Endothelial cell (in vitro differentiated cells): ENCODE data around the gene EPHA4. TPM values are rescaled to one million over a fixed set of nuclear protein-coding genes. Genes with fewer than 3 reads are reported as not detected.

Experiments used
- DNase-seq: peaks from one replicate; pipeline ENCODE4 v3.0.0; 2021; ENCODE audit warnings: low spot score
- H3K27ac Mint-ChIP-seq: one replicate; pipeline ENCODE4 v1.8.0; 2021; ENCODE audit warnings: mixed read lengths, inconsistent platforms; ENCODE audit not compliant: unreplicated experiment
- H3K27me3 Mint-ChIP-seq: one replicate; pipeline ENCODE4 v1.8.0; 2021; ENCODE audit warnings: mild to moderate bottlenecking, moderate library complexity, mixed read lengths, inconsistent platforms; ENCODE audit not compliant: unreplicated experiment
- H3K36me3 Mint-ChIP-seq: one replicate; pipeline ENCODE4 v1.8.0; 2021; ENCODE audit warnings: mild to moderate bottlenecking, low read depth, mixed read lengths, inconsistent platforms; ENCODE audit not compliant: unreplicated experiment
- H3K4me1 Mint-ChIP-seq: one replicate; pipeline ENCODE4 v1.8.0; 2021; ENCODE audit warnings: mild to moderate bottlenecking, mixed read lengths, inconsistent platforms; ENCODE audit not compliant: unreplicated experiment
- H3K4me3 Mint-ChIP-seq: one replicate; pipeline ENCODE4 v1.8.0; 2021; ENCODE audit warnings: mild to moderate bottlenecking, mixed read lengths, inconsistent platforms; ENCODE audit not compliant: unreplicated experiment
- H3K9me3 Mint-ChIP-seq: one replicate; pipeline ENCODE4 v1.8.0; 2021; ENCODE audit warnings: mixed read lengths, inconsistent platforms; ENCODE audit not compliant: unreplicated experiment
- total RNA-seq: library from RNA; stranded (reverse); fragmentation: NEBNext Ultra II Directional; extraction: Animal tissue kit (Norgen Biotek cat#: 25700); gene quantifications from one replicate; pipeline ENCODE4 v1.2.1, GENCODE V29; 2021; ENCODE audit not compliant: unreplicated experiment
- TF ChIP-seq, protein P1 (sequence below): fragments of 200-600 bp; sonication (generic); IDR thresholded peaks from one replicate; pipeline ENCODE4 v1.5.0; 2021; ENCODE audit warnings: antibody characterized with exemption; ENCODE audit not compliant: unreplicated experiment

Gene EPHA4
- total RNA-seq, 1 donor from 2014 or later: 62.0 TPM

DNA sequence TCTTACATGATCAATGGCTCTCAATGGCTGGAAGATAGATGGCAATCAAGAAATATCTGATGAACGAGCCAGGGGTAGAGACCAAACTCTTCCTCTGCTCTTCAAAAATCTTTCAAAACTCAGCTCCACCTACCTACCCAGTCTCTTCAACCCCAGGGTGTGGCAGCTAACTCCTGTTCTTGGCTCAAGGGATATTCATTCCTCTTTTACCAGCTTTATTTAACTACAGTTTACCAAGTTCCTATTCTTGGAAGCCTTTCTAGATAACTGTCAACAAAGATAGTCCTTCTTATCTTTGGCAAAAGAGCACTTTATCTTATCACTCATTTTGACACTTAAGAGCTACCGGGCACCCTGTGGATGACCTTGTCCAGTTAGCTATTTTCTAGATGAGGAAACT is 36.3 kb downstream of the EPHA4 start:
- no peak overlapping the region for H3K4me3 Mint-ChIP-seq
- TF ChIP-seq, protein P1, sequence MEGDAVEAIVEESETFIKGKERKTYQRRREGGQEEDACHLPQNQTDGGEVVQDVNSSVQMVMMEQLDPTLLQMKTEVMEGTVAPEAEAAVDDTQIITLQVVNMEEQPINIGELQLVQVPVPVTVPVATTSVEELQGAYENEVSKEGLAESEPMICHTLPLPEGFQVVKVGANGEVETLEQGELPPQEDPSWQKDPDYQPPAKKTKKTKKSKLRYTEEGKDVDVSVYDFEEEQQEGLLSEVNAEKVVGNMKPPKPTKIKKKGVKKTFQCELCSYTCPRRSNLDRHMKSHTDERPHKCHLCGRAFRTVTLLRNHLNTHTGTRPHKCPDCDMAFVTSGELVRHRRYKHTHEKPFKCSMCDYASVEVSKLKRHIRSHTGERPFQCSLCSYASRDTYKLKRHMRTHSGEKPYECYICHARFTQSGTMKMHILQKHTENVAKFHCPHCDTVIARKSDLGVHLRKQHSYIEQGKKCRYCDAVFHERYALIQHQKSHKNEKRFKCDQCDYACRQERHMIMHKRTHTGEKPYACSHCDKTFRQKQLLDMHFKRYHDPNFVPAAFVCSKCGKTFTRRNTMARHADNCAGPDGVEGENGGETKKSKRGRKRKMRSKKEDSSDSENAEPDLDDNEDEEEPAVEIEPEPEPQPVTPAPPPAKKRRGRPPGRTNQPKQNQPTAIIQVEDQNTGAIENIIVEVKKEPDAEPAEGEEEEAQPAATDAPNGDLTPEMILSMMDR: no peak
- H3K4me1 Mint-ChIP-seq: no peaks in the 10 kb centered on the region
- no peaks in the 10 kb centered on the region for H3K9me3 Mint-ChIP-seq
- DNase-seq: no peak
- H3K27ac Mint-ChIP-seq: no peak overlapping the region
- H3K36me3 Mint-ChIP-seq: no peaks in the 10 kb centered on the region
- no peaks in the 10 kb centered on the region for H3K27me3 Mint-ChIP-seq

DNA sequence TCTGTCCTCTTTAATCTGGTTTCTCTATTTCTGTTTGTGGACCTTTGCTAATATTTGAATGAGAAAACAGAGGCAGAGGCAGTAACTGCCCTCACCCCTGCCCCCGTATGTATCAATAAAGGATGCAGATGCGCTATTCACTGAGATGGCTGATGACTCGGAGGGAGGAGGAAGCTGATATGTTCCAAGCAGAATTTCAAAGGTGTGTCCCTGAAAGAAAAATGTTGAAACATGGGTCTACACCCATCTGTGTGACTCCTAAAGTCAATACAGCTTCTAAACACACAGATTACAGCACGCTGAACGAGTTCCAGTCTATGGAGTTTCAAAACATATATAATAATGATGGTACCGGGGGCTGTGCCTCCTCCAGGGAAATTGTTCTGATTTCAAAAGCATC is 38.8 kb downstream of the EPHA4 start:
- no peak overlapping the region for H3K4me3 Mint-ChIP-seq
- no peaks in the 10 kb centered on the region for H3K36me3 Mint-ChIP-seq
- no peaks in the 10 kb centered on the region for H3K9me3 Mint-ChIP-seq
- H3K4me1 Mint-ChIP-seq: peaks cover 20% of the 10 kb centered on the region
- H3K27ac Mint-ChIP-seq: no peak overlapping the region
- H3K27me3 Mint-ChIP-seq: no peaks in the 10 kb centered on the region
- TF ChIP-seq, protein P1: no peak
- no peak for DNase-seq

DNA sequence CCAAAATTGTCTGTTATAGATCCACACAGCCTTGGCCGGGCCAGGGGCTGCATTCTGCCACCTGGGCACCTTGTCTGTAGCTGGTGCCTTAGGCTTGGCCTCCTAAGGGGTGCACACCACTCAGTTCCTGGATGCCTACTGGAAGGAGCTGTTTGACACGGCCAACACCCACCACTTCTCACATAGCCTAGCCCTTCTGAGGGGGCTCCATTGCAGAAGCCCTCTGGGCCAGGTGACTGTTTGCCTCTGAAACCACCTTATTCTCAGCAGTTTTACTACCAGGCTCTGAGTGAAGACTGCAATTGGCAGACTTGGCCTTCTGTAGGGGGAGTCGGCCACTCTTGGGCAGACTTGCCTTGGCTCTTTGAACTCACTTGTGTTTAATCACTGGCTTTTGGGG is 39.5 kb downstream of the EPHA4 start:
- H3K27me3 Mint-ChIP-seq: no peaks in the 10 kb centered on the region
- no peaks in the 10 kb centered on the region for H3K36me3 Mint-ChIP-seq
- TF ChIP-seq, protein P1: no peak
- H3K4me1 Mint-ChIP-seq: peaks cover 27% of the 10 kb centered on the region
- no peaks in the 10 kb centered on the region for H3K9me3 Mint-ChIP-seq
- no peak overlapping the region for H3K4me3 Mint-ChIP-seq
- no peak overlapping the region for H3K27ac Mint-ChIP-seq
- no peak for DNase-seq

DNA sequence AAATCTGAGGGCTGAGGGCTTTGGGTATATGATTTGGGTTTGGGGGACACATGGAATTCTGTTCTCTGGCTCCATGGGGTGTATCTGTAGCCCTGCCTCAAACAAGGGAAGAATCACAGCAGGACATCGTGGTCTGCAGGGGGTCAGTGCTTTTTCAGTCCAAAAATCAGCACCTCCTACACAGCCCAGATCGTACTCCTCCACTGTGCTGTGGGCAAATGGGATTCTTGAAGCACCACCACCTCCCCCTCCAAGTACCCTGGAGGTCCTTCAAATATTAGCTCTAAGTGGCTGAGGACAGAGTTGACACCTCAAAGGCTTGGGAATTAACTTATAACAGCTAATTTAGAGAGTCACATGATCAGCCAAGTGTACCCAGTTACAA is 41.5 kb downstream of the EPHA4 start:
- H3K27me3 Mint-ChIP-seq: no peaks in the 10 kb centered on the region

DNA sequence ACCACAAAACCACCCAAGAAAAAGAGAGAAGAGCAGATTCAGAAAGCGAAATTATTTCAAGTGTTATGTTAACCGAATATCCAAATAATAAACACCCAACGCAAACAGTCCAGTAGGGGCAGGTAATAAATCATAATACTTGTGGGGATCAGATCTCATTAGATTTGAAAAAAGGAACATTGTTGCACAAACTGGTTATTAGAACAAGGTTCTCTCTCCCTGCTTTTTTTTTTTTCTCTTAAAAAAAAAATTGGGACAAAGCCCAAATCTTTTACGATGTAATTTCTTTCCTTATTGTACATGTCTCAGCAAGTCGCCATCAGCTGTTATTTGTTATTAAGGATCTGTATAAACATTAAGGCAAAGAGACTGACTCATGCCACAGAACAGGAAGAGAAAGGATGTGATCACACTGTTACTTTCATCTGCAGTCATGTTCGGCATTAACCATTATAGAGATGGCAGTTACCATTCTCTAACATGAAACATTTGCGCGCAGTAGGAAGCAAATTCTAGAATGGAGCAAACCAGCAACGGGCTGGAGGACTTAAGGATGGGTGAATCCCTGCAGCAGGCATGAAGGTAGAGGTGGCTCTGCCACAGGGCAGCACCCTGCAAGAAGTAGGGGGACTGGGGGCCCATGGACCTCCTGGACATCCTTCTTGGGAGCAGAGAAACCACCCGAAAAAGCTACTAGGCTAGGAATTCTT is 42.0 kb downstream of the EPHA4 start:
- Mint-ChIP-seq H3K9me3 (no peaks in the 10 kb centered on the region), H3K4me3 (no peak overlapping the region), H3K4me1 (peaks cover 33% of the 10 kb centered on the region), H3K27me3 (no peaks in the 10 kb centered on the region), H3K36me3 (no peaks in the 10 kb centered on the region), H3K27ac (no peak overlapping the region)
- TF ChIP-seq, protein P1: no peak
- no peak for DNase-seq

More for the DNA sequence above, 41.5 kb downstream of the EPHA4 start:
- no peak overlapping the region for H3K4me3 Mint-ChIP-seq
- TF ChIP-seq, protein P1: no peak
- no peaks in the 10 kb centered on the region for H3K9me3 Mint-ChIP-seq
- no peaks in the 10 kb centered on the region for H3K36me3 Mint-ChIP-seq
- DNase-seq: no peak
- no peak overlapping the region for H3K27ac Mint-ChIP-seq
- H3K4me1 Mint-ChIP-seq: peaks cover 33% of the 10 kb centered on the region
